HL-60 (cell line): ENCODE data around the gene SCO2.

ENCODE experiments used
- DNase-seq, 2 experiments: peaks; one replicate each; pipeline ENCODE4 v3.0.0-alpha.2; 2010 to 2020; ENCODE audit warnings: low read depth in 1 of 2, low spot score in 1 of 2
- H3K27ac ChIP-seq: fragments of 250-450 bp; sonication (Bioruptor Pico); replicated peaks from 2 replicates; pipeline ENCODE4 v1.5.1; 2020; ENCODE audit warnings: mild to moderate bottlenecking, moderate library complexity
- H3K27me3 ChIP-seq: fragments of 250-450 bp; sonication (Bioruptor Pico); 2 replicates; pipeline ENCODE4 v1.5.1; 2021; ENCODE audit warnings: mild to moderate bottlenecking, moderate library complexity; ENCODE audit not compliant: insufficient read depth, poor library complexity, severe bottlenecking
- H3K4me3 ChIP-seq: replicated peaks from 2 replicates; pipeline ENCODE4 v1.5.1; 2011; ENCODE audit warnings: mild to moderate bottlenecking, control low read depth, low read length; ENCODE audit not compliant: insufficient read depth
- GABPA ChIP-seq: IDR thresholded peaks from 2 replicates; pipeline ENCODE4 v1.6.1; 2012; ENCODE audit warnings: low read depth
- POLR2AphosphoS5 ChIP-seq: IDR thresholded peaks from 2 replicates; pipeline ENCODE4 v1.6.1; 2012; ENCODE audit warnings: low read depth
- SPI1 ChIP-seq: IDR thresholded peaks from 2 replicates; pipeline ENCODE4 v1.6.1; 2012; ENCODE audit warnings: low read depth, mild to moderate bottlenecking, borderline replicate concordance
- TF ChIP-seq, protein P1 (sequence below): IDR thresholded peaks from one replicate; pipeline ENCODE4 v1.5.1; 2011; ENCODE audit warnings: low read length, control low read depth, inconsistent platforms; ENCODE audit not compliant: insufficient read depth
- TF ChIP-seq, protein P2 (sequence below): IDR thresholded peaks from 2 replicates; pipeline ENCODE4 v1.6.1; 2012; ENCODE audit warnings: low read depth; ENCODE audit not compliant: insufficient replicate concordance

The SCO2 gene

GRCh38 chr22:50477923-50478322 lies 47.5 kb downstream of the SCO2 start:
- Histone ChIP-seq H3K4me3 (no peak overlapping the region), H3K27me3 (peaks cover 25% of the 10 kb centered on the region), H3K27ac (no peak overlapping the region)
- TF ChIP-seq, protein P1, sequence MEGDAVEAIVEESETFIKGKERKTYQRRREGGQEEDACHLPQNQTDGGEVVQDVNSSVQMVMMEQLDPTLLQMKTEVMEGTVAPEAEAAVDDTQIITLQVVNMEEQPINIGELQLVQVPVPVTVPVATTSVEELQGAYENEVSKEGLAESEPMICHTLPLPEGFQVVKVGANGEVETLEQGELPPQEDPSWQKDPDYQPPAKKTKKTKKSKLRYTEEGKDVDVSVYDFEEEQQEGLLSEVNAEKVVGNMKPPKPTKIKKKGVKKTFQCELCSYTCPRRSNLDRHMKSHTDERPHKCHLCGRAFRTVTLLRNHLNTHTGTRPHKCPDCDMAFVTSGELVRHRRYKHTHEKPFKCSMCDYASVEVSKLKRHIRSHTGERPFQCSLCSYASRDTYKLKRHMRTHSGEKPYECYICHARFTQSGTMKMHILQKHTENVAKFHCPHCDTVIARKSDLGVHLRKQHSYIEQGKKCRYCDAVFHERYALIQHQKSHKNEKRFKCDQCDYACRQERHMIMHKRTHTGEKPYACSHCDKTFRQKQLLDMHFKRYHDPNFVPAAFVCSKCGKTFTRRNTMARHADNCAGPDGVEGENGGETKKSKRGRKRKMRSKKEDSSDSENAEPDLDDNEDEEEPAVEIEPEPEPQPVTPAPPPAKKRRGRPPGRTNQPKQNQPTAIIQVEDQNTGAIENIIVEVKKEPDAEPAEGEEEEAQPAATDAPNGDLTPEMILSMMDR: no peak
- TF ChIP-seq SPI1 (no peak), GABPA (no peak), POLR2AphosphoS5 (no peak)
- TF ChIP-seq, protein P2, sequence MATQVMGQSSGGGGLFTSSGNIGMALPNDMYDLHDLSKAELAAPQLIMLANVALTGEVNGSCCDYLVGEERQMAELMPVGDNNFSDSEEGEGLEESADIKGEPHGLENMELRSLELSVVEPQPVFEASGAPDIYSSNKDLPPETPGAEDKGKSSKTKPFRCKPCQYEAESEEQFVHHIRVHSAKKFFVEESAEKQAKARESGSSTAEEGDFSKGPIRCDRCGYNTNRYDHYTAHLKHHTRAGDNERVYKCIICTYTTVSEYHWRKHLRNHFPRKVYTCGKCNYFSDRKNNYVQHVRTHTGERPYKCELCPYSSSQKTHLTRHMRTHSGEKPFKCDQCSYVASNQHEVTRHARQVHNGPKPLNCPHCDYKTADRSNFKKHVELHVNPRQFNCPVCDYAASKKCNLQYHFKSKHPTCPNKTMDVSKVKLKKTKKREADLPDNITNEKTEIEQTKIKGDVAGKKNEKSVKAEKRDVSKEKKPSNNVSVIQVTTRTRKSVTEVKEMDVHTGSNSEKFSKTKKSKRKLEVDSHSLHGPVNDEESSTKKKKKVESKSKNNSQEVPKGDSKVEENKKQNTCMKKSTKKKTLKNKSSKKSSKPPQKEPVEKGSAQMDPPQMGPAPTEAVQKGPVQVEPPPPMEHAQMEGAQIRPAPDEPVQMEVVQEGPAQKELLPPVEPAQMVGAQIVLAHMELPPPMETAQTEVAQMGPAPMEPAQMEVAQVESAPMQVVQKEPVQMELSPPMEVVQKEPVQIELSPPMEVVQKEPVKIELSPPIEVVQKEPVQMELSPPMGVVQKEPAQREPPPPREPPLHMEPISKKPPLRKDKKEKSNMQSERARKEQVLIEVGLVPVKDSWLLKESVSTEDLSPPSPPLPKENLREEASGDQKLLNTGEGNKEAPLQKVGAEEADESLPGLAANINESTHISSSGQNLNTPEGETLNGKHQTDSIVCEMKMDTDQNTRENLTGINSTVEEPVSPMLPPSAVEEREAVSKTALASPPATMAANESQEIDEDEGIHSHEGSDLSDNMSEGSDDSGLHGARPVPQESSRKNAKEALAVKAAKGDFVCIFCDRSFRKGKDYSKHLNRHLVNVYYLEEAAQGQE: no peak
- no peak for DNase-seq

DNA sequence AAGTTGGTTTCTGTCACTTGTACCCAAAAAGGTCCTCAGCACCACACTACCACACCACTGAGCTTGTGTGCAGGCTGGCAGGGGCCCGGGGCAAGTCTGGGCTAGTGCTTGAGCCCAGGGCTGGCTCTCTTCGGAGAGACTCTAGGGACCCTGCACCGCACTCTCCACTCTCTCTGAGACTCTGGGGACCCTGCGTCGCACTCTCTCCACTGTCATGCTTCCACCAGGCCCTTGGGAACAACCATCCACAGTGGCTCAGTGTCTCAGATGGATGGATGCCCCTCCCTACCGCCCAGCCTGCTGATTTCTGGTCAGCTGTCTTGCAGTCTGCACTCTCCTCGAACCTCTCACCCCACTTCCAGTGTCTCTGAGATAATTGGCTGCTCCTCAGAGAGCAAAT lies 48.5 kb downstream of the SCO2 start:
- H3K27ac ChIP-seq: no peak overlapping the region
- no peak for DNase-seq
- peaks cover 21% of the 10 kb centered on the region for H3K27me3 ChIP-seq
- H3K4me3 ChIP-seq: no peak overlapping the region
- TF ChIP-seq GABPA (no peak), SPI1 (no peak), POLR2AphosphoS5 (no peak)
- TF ChIP-seq, protein P2: no peak
- TF ChIP-seq, protein P1: no peak

DNA sequence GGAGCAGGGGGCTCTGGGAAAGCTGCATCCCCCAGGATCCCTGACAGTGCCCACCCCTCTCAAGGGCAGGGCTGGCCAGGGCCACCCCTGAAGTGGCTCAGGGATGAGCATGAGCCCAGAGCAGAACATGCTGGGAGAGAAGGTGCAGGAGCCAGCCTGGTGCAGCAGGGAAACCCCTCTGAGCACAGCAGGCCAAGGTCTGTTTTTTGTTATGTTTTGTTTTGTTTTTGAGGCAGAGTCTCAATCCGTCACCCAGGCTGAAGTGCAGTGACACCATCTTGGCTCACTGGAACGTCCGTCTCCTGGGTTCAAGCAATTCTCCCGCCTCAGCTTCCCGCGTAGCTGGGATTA lies 49.8 kb downstream of the SCO2 start:
- Histone ChIP-seq H3K27ac (no peak overlapping the region), H3K27me3 (peaks cover 14% of the 10 kb centered on the region), H3K4me3 (no peak overlapping the region)
- no peak for DNase-seq
- TF ChIP-seq SPI1 (no peak), GABPA (no peak), POLR2AphosphoS5 (no peak)
- TF ChIP-seq, protein P1: no peak
